GM12878 (cell line): ENCODE data around the gene TPMT. TPM values are rescaled to one million over a fixed set of nuclear protein-coding genes. Genes with fewer than 3 reads are reported as not detected.

Source experiments
- ATAC-seq: fragments of 200-7000 bp; cut with Tn5 transposase; 3 replicates; pipeline ENCODE4 v1.9.1; 2020; ENCODE audit warnings: mild to moderate bottlenecking, moderate library complexity
- Bru-seq: library from RNA; stranded (reverse); fragments of 400-500 nt; gene quantifications from one replicate; lab custom pipeline; 2021; lab: Mats Ljungman, UMichigan
- BruChase-seq, 2 experiments: library from RNA; stranded (reverse); fragments of 400-500 nt; gene quantifications; one replicate each; lab custom pipeline; 2021; lab: Mats Ljungman, UMichigan
- BruUV-seq: library from RNA; stranded (reverse); fragments of 400-500 nt; replicated peaks from 2 replicates; lab custom pipeline; 2021; lab: Mats Ljungman, UMichigan
- CTCF ChIA-PET: fragments of 300-600 bp; sonication (Branson Sonifier 250); formaldehyde crosslinking; extraction: SDS; loops from one replicate; lab custom pipeline; 2021; ENCODE audit warnings: inconsistent platforms; lab: Yijun Ruan, JAX
- POLR2A ChIA-PET: fragments of 350-600 bp; formaldehyde crosslinking; extraction: SDS; loops from one replicate; lab custom pipeline; 2021; ENCODE audit warnings: inconsistent platforms; lab: Charles Lee
- RAD21 ChIA-PET: fragments of 300-600 bp; sonication (Branson Sonifier 250); formaldehyde crosslinking; loops from one replicate; lab custom pipeline; 2023; ENCODE audit warnings: antibody characterized with exemption; ENCODE audit not compliant: unreplicated experiment; lab: Charles Lee
- SMC1A ChIA-PET: fragments of 300-600 bp; sonication (Branson Sonifier 250); formaldehyde crosslinking; loops from one replicate; lab custom pipeline; 2023; ENCODE audit not compliant: unreplicated experiment, uncharacterized antibody; lab: Charles Lee
- DNase-seq: peaks from one replicate; pipeline ENCODE4 v3.0.0-alpha.2; 2011; ENCODE audit warnings: low read depth, low spot score
- FAIRE-seq: peaks from 3 replicates; lab custom pipeline; 2011; peaks lifted over from hg19 to GRCh38; lab: Jason Lieb, UNC
- H2AFZ ChIP-seq: 2 replicates; pipeline ENCODE4 v1.6.0; 2011; ENCODE audit warnings: low read depth, low read length, control low read depth; ENCODE audit not compliant: control insufficient read depth
- H3K27ac ChIP-seq: 2 replicates; pipeline ENCODE4 v1.5.1; 2011; ENCODE audit warnings: control low read depth; ENCODE audit not compliant: control insufficient read depth, insufficient read depth
- H3K27me3 ChIP-seq, 2 experiments: replicated peaks in 1 of 2; 2 replicates each; pipeline versions ENCODE4 v1.6.0 to v1.6.1; 2011; ENCODE audit warnings: low read length in 1 of 2; ENCODE audit not compliant: control insufficient read depth in 2 of 2, insufficient read depth in 2 of 2
- H3K36me3 ChIP-seq, 2 experiments: 2 replicates each; pipeline ENCODE4 v1.5.1; 2011; ENCODE audit warnings: low read length in 1 of 2; ENCODE audit not compliant: control insufficient read depth in 2 of 2, insufficient read depth in 2 of 2
- H3K4me1 ChIP-seq: 2 replicates; pipeline ENCODE4 v1.6.1; 2011; ENCODE audit warnings: mild to moderate bottlenecking, low read length, moderate library complexity, mixed read lengths; ENCODE audit not compliant: control insufficient read depth, insufficient read depth
- H3K4me2 ChIP-seq: 2 replicates; pipeline ENCODE4 v1.6.0; 2011; ENCODE audit warnings: control low read depth; ENCODE audit not compliant: control insufficient read depth, insufficient read depth
- H3K4me3 ChIP-seq: fragments of 200-600 bp; sonication (generic); 2 replicates; pipeline ENCODE4 v1.5.1; 2016
- H3K79me2 ChIP-seq: 2 replicates; pipeline ENCODE4 v1.6.0; 2011; ENCODE audit warnings: low read length; ENCODE audit not compliant: control insufficient read depth, insufficient read depth
- H3K9ac ChIP-seq: 2 replicates; pipeline ENCODE4 v1.8.0; 2011; ENCODE audit warnings: low read length, control low read depth, mixed read lengths; ENCODE audit not compliant: control insufficient read depth, insufficient read depth
- H3K9me3 ChIP-seq: replicated peaks from 3 replicates; pipeline ENCODE4 v1.5.1; 2011; ENCODE audit warnings: mild to moderate bottlenecking, low read length; ENCODE audit not compliant: control insufficient read depth, insufficient read depth
- H4K20me1 ChIP-seq: 2 replicates; pipeline ENCODE4 v1.6.0; 2011; ENCODE audit not compliant: control insufficient read depth, insufficient read depth
- BACH1 ChIP-seq: fragments of 450-650 bp; IDR thresholded peaks from 2 replicates; pipeline ENCODE4 v1.6.1; 2017; ENCODE audit warnings: mild to moderate bottlenecking, borderline replicate concordance
- CBFB ChIP-seq: IDR thresholded peaks from 2 replicates; pipeline ENCODE4 v1.6.1; 2016; ENCODE audit warnings: antibody characterized with exemption, low read depth
- CREM ChIP-seq: IDR thresholded peaks from 2 replicates; pipeline ENCODE4 v1.6.1; 2014; ENCODE audit warnings: antibody characterized with exemption, low read depth
- EGR1 ChIP-seq, 2 experiments: IDR thresholded peaks; 1 replicate in 1 of 2; 2 replicates in 1 of 2; pipeline ENCODE4 v1.6.1; 2011 to 2012; ENCODE audit warnings: low read depth in 2 of 2, low read length in 2 of 2, borderline replicate concordance in 1 of 2, mild to moderate bottlenecking in 1 of 2, moderate library complexity in 1 of 2
- FOXK2 ChIP-seq: fragments of 450-650 bp; IDR thresholded peaks from 2 replicates; pipeline ENCODE4 v1.6.1; 2017; ENCODE audit warnings: mild to moderate bottlenecking, moderate library complexity
- IKZF1 ChIP-seq: fragments of 450-650 bp; conservative IDR thresholded peaks from 2 replicates; pipeline ENCODE4 v1.6.1; 2017; ENCODE audit warnings: antibody characterized with exemption, mild to moderate bottlenecking
- IKZF2 ChIP-seq, 2 experiments: fragments of 450-650 bp; IDR thresholded peaks; 2 replicates each; pipeline ENCODE4 v1.6.1; 2017; ENCODE audit warnings: mild to moderate bottlenecking in 2 of 2, moderate library complexity in 2 of 2
- MEF2B ChIP-seq: fragments of 450-650 bp; IDR thresholded peaks from 2 replicates; pipeline ENCODE4 v1.6.1; 2018; ENCODE audit warnings: mild to moderate bottlenecking, moderate library complexity; ENCODE audit not compliant: partially characterized antibody, poor library complexity, severe bottlenecking
- MLLT1 ChIP-seq: fragments of 450-650 bp; IDR thresholded peaks from 2 replicates; pipeline ENCODE4 v1.6.1; 2016; ENCODE audit warnings: mild to moderate bottlenecking
- POU2F2 ChIP-seq: IDR thresholded peaks from 3 replicates; pipeline ENCODE4 v1.6.1; 2011; ENCODE audit warnings: low read depth, mild to moderate bottlenecking, low read length, borderline replicate concordance
- RBBP5 ChIP-seq: fragments of 200-600 bp; sonication (generic); conservative IDR thresholded peaks from 2 replicates; pipeline ENCODE4 v1.6.1; 2016
- RELA ChIP-seq: fragments of 450-650 bp; IDR thresholded peaks from 2 replicates; pipeline ENCODE4 v1.8.0; 2014; ENCODE audit warnings: borderline replicate concordance; ENCODE audit not compliant: partially characterized antibody
- WGBS: methylation state at CpG from one replicate; pipeline ENCODE4 v1.1.6; 2016; ENCODE audit warnings: low lambda C conversion rate; ENCODE audit not compliant: insufficient replicate concordance, insufficient coverage; ENCODE audit errors: missing lambda C conversion rate; 5-methylcytosine and 5-hydroxymethylcytosine counted together
- in situ Hi-C: fragments of 300-500 bp; cut with MboI; formaldehyde crosslinking; loops from 9 replicates; pipeline ENCODE4 v1.14.3; 2018; ENCODE audit warnings: mixed read lengths
- intact Hi-C: fragments of 100-400 bp; cut with micrococcal nuclease; formaldehyde crosslinking; loops from one replicate; pipeline ENCODE4 v1.14.2; 2022; ENCODE audit not compliant: unreplicated experiment
- long read RNA-seq, 2 experiments: library from polyadenylated mRNA; unstranded; transcript quantifications; one replicate each; pipeline ENCODE4 v2.0.0, GENCODE V29; 2019 to 2020
- polyA minus RNA-seq, 3 experiments: library from RNA; depleted of rRNA, polyadenylated mRNA; stranded (reverse); fragments of >200 nt; gene quantifications; 2 replicates each; pipeline ENCODE4 v1.2.3, GENCODE V29; 2011
- polyA plus RNA-seq, 11 experiments: library from polyadenylated mRNA; depleted of rRNA in 4 of 11; unstranded in 6 of 11; stranded (reverse) in 5 of 11; fragments of >200 nt; fragmentation: Nextera tagmentation in 4 of 11; fragmentation: Illumina TruSeq in 1 of 11; extraction: Ambion mirVana in 4 of 11; extraction: Trizol in 1 of 11; gene quantifications; 1 replicate in 1 of 11; 2 replicates in 10 of 11; pipeline versions ENCODE4 v1.2.1 to v1.2.3, GENCODE V29; 2011 to 2016; ENCODE audit warnings: inconsistent platforms in 2 of 11, missing spikeins in 2 of 11, low read depth in 1 of 11
- total RNA-seq, 4 experiments: library from RNA; depleted of rRNA in 3 of 4; stranded (reverse); fragments of >200 nt in 3 of 4; fragmentation: Illumina TruSeq in 1 of 4; extraction: Trizol in 1 of 4; gene quantifications; 2 replicates each; pipeline versions ENCODE4 v1.2.1 to v1.2.3, GENCODE V29; 2013 to 2021
- TF ChIP-seq, protein P1 (sequence below): fragments of 450-650 bp; IDR thresholded peaks from 2 replicates; pipeline ENCODE4 v1.6.1; 2016; ENCODE audit warnings: mild to moderate bottlenecking

TPMT gene
- 2.5 and 2.6 TPM in 2 replicates for total RNA-seq (2013; cell fraction: nucleolus; rRNA removed)
- total RNA-seq (2014; rRNA removed), result 11.6 and 13.8 TPM in 2 replicates
- 16.3 and 17.0 TPM in 2 replicates for total RNA-seq (2014; rRNA removed; fragmentation: Illumina TruSeq; extraction: Trizol)
- total RNA-seq (2021), result 7.9 and 8.2 TPM in 2 replicates
- 5.6 TPM for polyA plus RNA-seq (2011; ENCODE audit: low read depth)
- polyA plus RNA-seq (2011; rRNA removed), result 16.5 and 24.9 TPM in 2 replicates
- 8.1 and 8.3 TPM in 2 replicates for polyA plus RNA-seq (2011; cell fraction: cytosol; rRNA removed)
- 2.4 and 3.1 TPM in 2 replicates for polyA plus RNA-seq (2011; cell fraction: nucleus; rRNA removed)
- polyA plus RNA-seq (2012), result 6.5 and 8.6 TPM in 2 replicates
- 18.2 and 24.3 TPM in 2 replicates for polyA plus RNA-seq (2014; fragmentation: Illumina TruSeq; extraction: Trizol)
- 10 to 100 TPM; 16.2 to 16.4 TPM for polyA plus RNA-seq (2014; fragmentation: Nextera tagmentation; extraction: Ambion mirVana)
- 10.9 and 13.0 TPM in 2 replicates for polyA plus RNA-seq (2014; rRNA removed)
- 10 to 100 TPM; 16.5 to 17.7 TPM for polyA plus RNA-seq (2016; fragmentation: Nextera tagmentation; extraction: Ambion mirVana)
- polyA minus RNA-seq (2011; rRNA and poly(A)+ RNA removed), result 5.1 and 8.4 TPM in 2 replicates
- 2.9 and 3.1 TPM in 2 replicates for polyA minus RNA-seq (2011; cell fraction: cytosol; rRNA and poly(A)+ RNA removed)
- polyA minus RNA-seq (2011; cell fraction: nucleus; rRNA and poly(A)+ RNA removed), result 1.2 and 1.8 TPM in 2 replicates
- Bru-seq, nascent RNA, result percentile 69 among the genes with signal in this experiment
- percentile 71 among the genes with signal in this experiment for BruChase-seq, experiment 1, labeled RNA remaining after a 6-hour chase
- percentile 65 among the genes with signal in this experiment for BruChase-seq, experiment 2, labeled RNA remaining after a 2-hour chase
- long read RNA-seq, experiment 1, transcript TPMT-201 (9 exons, 3,181 nt), result major isoform, 19 of 32 reads
- long read RNA-seq, experiment 1, partial matches to known transcripts, result 4 of 32 reads
- long read RNA-seq, experiment 1, other reads (novel, unspliced or antisense), result 9 of 32 reads
- long read RNA-seq, experiment 2, transcript TPMT-201 (9 exons, 3,181 nt), result major isoform, 179 of 248 reads
- long read RNA-seq, experiment 2, partial matches to known transcripts, result 15 of 248 reads
- long read RNA-seq, experiment 2, other reads (novel, unspliced or antisense), result 54 of 248 reads

DNA sequence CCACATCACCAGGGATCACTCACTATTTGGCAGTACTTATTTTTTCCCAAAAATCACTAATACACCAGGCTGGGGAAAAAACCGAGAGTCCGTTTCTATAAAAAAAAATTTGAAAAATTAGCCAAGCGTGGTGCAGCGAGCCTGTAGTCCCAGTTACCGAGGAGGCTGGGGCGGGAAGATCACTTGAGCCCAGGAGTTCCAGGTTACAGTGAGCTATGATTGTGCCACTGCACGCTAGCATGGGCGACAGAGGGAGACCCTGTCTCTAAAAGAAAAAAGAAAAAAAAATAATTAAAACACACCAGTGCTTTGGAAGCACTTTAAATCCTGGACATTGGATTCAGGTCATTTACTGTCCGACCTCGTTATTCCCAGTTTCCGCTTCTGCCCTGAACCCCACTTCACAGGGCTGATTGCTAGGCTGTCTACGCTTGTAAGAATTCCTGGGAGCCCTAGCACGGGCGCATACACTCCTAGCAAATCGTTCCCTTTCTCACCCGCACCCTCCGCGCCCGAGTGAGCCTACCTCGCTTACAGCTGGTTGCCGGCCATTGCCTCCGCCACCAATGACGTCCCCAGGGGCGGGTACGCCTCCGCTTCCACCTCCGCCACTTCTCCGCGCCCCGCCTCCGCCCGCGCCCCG lies at the start of gene TPMT:
TPMT (minus strand) TSS at position 571 of the 643 bp plus-strand sequence. CDS start 5,950 bp downstream, outside the sequence.
- H3K4me3 ChIP-seq, result peak within 1 kb of the TSS; percentile 85
- H4K20me1 ChIP-seq, result no peaks in the 10 kb centered on the region
- ChIA-PET RAD21 (interaction anchor here (0.6 to 1.6 kb wide), 4 partner anchors 12 to 171 kb away, joined by 3 to 5 read pairs (median 4); partner anchors contain the start of gene DEK), POLR2A (interaction anchor here (0.6 to 1.1 kb wide), 4 partner anchors 27 to 98 kb away, joined by 3 to 4 read pairs (median 3); no protein-coding TSS in a partner anchor), SMC1A (interaction anchor here (0.9 to 1.1 kb wide), 2 partner anchors 9 to 150 kb away, joined by 3 to 5 read pairs; no protein-coding TSS in a partner anchor), CTCF (interaction anchor here (0.6 to 1.1 kb wide), 2 partner anchors 59 to 110 kb away, joined by 3 read pairs; partner anchors contain the start of gene DEK)
- peak within 1 kb of the TSS; percentile 81 for H3K27ac ChIP-seq
- H3K36me3 ChIP-seq, result no peaks in the 10 kb centered on the region
- in situ Hi-C loops (loop anchor here (5.0 kb wide), 1 partner anchor 452 kb away; no protein-coding TSS in a partner anchor), intact Hi-C loops (loop anchor here (2.0 to 10.0 kb wide), 3 partner anchors 56 to 450 kb away; partner anchors contain the start of gene NUP153)
- DNase-seq (no peak), FAIRE-seq (peak; percentile 23), ATAC-seq (peak; percentile 73)
- peaks cover 6% of the 10 kb centered on the region for H3K79me2 ChIP-seq
- TSS peak; percentile 84 for BruUV-seq
- H3K9ac ChIP-seq, result peak within 1 kb of the TSS; percentile 81
- peak within 1 kb of the TSS; percentile 94 for H2AFZ ChIP-seq
- WGBS, result 2% methylated on average over 22 of the region's 34 CpGs
- no peaks in the 10 kb centered on the region for H3K27me3 ChIP-seq
- H3K4me2 ChIP-seq, result peak within 1 kb of the TSS; percentile 98
- peaks cover 9% of the 10 kb centered on the region for H3K4me1 ChIP-seq
- H3K9me3 ChIP-seq, result no peaks in the 10 kb centered on the region
- TF ChIP-seq RELA (peak; percentile 51), BACH1 (0 out of 2 replicates have a peak, but pooled peaks have one; percentile 8), FOXK2 (no peak), CREM (0 out of 2 replicates have a peak, but pooled peaks have one; percentile 48), MEF2B (peak; percentile 52), MLLT1 (0 out of 2 replicates have a peak, but pooled peaks have one; percentile 53), CBFB (peak; percentile 38; the same call in 1 of the 2 replicates), RBBP5 (no peak), IKZF1 (peak; percentile 18; the same call in 1 of the 2 replicates), POU2F2 (0 out of 3 replicates have a peak, but pooled peaks have one; percentile 5), IKZF2 (IDR thresholded peaks at IDR 0.05) (peak in 1 of 2 experiments; percentile 47; a peak in 3 of 4 replicates), EGR1 (IDR thresholded peaks at IDR 0.05; ENCODE audit: borderline replicate concordance in 1 of 2, low read depth in 2 of 2, low read length in 2 of 2) (peak in 1 of 2 experiments; percentile 94; a peak in 2 of 3 replicates)
- TF ChIP-seq, protein P1, sequence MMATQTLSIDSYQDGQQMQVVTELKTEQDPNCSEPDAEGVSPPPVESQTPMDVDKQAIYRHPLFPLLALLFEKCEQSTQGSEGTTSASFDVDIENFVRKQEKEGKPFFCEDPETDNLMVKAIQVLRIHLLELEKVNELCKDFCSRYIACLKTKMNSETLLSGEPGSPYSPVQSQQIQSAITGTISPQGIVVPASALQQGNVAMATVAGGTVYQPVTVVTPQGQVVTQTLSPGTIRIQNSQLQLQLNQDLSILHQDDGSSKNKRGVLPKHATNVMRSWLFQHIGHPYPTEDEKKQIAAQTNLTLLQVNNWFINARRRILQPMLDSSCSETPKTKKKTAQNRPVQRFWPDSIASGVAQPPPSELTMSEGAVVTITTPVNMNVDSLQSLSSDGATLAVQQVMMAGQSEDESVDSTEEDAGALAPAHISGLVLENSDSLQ, result no peak
